ENCODE data around the gene TP53I13. TPM values are rescaled to one million over a fixed set of nuclear protein-coding genes. Genes with fewer than 3 reads are reported as not detected.

Gene TP53I13, protein sequence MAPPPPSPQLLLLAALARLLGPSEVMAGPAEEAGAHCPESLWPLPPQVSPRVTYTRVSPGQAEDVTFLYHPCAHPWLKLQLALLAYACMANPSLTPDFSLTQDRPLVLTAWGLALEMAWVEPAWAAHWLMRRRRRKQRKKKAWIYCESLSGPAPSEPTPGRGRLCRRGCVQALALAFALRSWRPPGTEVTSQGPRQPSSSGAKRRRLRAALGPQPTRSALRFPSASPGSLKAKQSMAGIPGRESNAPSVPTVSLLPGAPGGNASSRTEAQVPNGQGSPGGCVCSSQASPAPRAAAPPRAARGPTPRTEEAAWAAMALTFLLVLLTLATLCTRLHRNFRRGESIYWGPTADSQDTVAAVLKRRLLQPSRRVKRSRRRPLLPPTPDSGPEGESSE
- total RNA-seq = 39.5 and 43.9 TPM in 2 replicates

DNA sequence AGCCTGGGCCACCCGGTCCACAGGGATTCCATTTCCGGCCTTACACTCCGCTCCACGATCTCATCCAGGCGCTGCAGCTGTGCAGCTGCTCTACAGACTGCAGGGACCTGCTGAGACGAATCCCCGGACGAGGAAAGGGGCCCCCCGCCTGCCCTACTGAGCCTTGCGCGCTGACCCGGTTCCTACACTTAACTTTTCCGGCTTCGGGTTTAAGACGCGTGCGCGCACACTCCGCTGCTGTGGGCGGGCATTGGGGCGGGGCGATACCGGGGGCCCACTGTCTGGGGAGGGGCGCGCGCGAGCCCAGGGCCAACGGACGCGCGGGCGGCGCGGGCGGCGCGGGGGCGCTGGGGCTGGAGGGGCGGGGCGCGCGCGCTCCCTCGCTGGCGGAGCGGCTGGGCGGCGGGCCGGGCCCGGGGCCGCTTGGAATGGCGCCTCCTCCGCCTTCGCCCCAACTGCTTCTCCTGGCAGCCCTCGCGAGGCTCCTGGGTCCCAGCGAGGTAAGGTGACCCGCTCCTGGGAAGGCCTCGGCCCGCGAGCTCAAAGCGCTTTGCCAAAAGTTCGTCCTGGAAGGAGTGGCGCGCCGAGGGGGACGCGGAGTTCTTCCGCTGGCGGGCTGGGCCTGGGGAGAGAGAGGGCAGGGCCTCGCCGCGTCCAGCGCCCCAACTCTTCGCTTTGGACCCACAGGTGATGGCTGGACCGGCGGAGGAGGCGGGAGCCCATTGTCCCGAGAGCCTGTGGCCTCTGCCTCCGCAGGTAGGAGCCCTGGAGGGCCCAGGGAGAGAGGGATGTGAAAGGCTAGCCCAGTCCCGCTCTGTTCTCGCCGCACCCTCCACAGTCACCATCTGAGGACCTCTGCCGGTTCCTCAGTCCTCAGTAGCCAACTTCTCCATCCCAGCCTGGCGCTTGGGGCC is at the start of gene TP53I13:
TP53I13 (plus strand) TSS at position 371 of the 914 bp plus-strand sequence; CDS start at position 429, 58 bp downstream.

DNA sequence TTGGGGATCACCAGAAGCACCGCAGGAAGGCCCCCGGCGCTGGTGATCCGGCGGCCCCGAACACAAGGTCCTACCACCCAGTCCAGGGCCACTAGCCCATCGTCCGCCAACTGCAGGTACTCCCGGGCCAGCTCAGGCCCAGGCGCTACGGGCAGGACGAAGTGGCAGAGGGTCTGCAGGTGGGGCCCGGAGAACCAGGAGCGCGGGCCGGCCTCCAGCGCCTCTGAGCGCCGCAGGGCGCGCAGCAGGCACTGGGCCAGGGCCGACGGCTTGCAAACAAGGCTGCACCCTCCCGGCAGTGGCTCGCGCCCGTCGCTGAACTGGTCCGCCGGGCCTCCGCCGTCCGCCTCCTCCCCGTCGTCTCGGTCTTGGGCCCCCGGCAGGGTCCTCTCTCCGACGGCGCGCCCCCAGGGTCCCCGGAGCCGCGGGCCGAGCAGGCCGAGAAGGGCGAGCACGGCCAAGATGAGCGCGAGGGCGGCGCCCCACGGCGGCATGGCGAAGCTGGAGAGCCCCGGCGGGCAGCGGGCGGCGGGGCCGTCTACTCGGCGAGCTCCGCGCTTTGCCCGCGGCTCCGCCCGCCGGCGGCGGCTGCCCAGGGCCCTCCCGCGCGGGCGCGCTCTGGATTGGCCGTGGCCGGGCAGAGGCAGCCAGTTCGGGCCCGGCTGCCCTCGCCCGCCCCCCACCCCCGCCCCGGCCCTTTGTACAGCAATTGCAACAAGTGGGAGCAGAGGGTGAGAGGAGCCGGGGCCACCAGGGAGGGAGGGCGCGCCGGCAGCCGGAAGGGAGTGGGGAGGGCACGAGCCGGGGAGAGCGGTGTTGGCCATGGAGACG is 1.8 kb upstream of the TP53I13 start, which contains the start of gene ABHD15:
ABHD15 (minus strand) TSS at position 565 of the 831 bp plus-strand sequence; CDS start at position 494, 71 bp downstream.

DNA sequence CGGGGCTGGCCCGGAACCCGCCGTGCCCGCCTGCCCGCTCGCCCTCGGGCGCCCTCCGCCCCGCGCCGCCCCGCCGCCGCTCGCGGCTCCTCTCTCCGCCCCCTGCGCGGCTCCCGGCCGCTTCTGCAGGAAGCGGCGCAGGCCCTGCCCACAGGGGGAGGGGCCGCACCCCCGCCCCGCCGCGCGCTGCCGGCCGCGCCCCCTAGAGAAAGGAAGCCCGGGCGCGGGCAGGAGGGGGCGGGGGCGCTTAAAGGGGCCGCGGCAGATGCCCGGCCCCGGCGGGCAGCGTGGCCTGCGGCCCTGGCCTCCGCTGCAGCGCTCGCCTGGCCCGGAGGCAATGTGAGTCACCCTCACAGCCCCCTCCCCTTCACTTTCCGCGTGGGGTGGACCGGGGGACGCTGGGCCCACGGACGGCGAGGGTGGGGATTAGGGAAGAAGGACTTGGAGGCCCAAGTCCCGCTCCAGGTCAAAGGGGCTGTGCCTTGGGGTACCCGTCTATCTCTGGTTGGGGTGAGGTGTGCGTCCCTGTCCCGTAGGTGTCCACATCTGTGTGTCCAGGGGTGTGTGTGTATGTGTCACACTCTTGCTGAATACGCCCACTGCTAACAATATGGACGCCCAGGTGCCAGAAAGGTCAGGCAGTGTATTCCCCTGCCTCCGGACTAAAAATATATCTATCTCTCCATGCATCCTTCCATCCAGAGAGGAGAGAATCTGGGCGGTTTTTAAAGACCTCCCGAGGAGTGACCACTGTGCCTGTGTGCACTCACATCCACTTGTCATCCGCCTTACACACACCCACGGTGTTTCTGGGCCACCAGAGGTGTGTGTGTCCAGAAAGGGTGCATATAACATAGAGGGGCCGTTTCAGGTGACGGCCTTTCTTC is 21.3 kb downstream of the TP53I13 start, which contains the start of gene GIT1:
GIT1 (minus strand) TSS at position 125 of the 887 bp plus-strand sequence. CDS start 270 bp downstream, outside the sequence.

DNA sequence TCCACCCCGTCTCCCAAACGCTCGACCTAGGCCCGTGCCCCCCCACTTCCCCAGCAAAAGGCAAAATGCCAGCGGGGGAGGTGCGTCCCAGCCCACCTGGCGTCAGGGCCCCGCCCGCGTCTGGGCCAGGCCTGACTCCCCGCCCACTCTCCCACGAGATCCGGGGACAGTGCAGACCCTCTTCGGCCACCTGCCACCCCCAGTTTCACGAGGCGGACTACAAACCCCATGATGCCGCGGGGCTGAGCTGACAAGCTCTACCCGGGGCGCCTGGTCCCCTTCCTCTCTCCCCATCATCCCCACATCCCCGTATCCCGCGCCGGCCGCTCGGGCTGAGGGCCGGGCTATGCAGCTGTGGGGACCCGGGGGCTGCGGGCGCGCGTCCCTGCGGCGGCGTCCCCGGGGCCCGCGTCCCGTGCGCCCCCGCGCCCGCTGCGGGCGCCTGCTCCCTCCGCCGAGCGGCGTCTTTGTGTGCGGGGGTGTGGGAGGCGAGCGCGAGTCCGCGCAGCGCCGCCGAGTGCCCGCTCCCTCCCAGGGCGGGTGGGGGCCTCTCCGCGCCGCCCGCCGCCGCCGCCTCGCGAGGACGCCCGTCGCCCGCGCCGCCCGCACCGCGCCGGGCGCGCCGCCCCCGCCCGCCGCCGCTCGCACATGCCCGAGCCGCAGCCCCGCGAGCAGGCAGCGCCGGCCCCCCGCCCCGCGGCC is 24.5 kb downstream of the TP53I13 start, which contains the start of gene ANKRD13B:
ANKRD13B (plus strand) TSS at position 283 of the 702 bp plus-strand sequence. CDS start 490 bp downstream, outside the sequence.

Other genes with a start within 250 kb of the TP53I13 start
- 49.2 and 49.6 TPM in 2 replicates for gene TAOK1, start 178.3 kb upstream of the TP53I13 start, total RNA-seq
- gene ABHD15, start 1.7 kb upstream of the TP53I13 start, total RNA-seq = 6.8 and 9.0 TPM in 2 replicates
- gene GIT1, start 20.9 kb downstream of the TP53I13 start, total RNA-seq = 10.4 and 16.6 TPM in 2 replicates
- 2.0 and 4.7 TPM in 2 replicates for gene ANKRD13B, start 24.4 kb downstream of the TP53I13 start, total RNA-seq
- 5.7 and 7.4 TPM in 2 replicates for gene CORO6, start 54.2 kb downstream of the TP53I13 start, total RNA-seq

Measured in smooth muscle cell of bladder (primary cell).